K562 (cell line): Measurements from ENCODE around the gene PRMT7. TPM values are rescaled to one million over a fixed set of nuclear protein-coding genes. Genes with fewer than 3 reads are reported as not detected.

ENCODE experiments used
- ATAC-seq: fragments of 200-7000 bp; cut with Tn5 transposase; 3 replicates; pipeline ENCODE4 v1.9.1; 2020; ENCODE audit warnings: moderate library complexity
- BruUV-seq: library from RNA; stranded (reverse); fragments of 400-500 nt; replicated peaks from 2 replicates; lab custom pipeline; 2021; lab: Mats Ljungman, UMichigan
- CTCF ChIA-PET: fragments of 300-600 bp; formaldehyde crosslinking; extraction: SDS; loops from one replicate; lab custom pipeline; 2021; ENCODE audit warnings: low intra/inter-chr PET ratio; lab: Yijun Ruan, JAX
- POLR2A ChIA-PET: fragments of 300-600, 350-650 bp; sonication (Branson Sonifier 250); formaldehyde crosslinking; extraction: SDS; loops from one replicate; lab custom pipeline; 2021; ENCODE audit warnings: antibody characterized with exemption, inconsistent platforms; lab: Yijun Ruan, JAX
- DNase-seq, 4 experiments: peaks; one replicate each; pipeline versions ENCODE4 v3.0.0 to v3.0.0-alpha.2; 2011 to 2018; ENCODE audit warnings: low spot score in 3 of 4, mixed read lengths in 3 of 4; ENCODE audit errors: extremely low read depth in 1 of 4
- FAIRE-seq: peaks from 2 replicates; lab custom pipeline; 2011; peaks lifted over from hg19 to GRCh38; lab: Jason Lieb, UNC
- H2AFZ ChIP-seq: 2 replicates; pipeline ENCODE4 v1.6.0; 2011; ENCODE audit warnings: low read depth, low read length, control low read depth, inconsistent platforms
- H3K27ac ChIP-seq: fragments of 200-600 bp; 3 replicates; pipeline ENCODE4 v1.8.0; 2011; ENCODE audit warnings: low read depth, mild to moderate bottlenecking, control low read depth, inconsistent platforms, low read length, moderate library complexity, mixed read lengths; ENCODE audit errors: extremely low read depth
- H3K27me3 ChIP-seq, 2 experiments: fragments of 300-600 bp in 1 of 2; 2 replicates in 1 of 2; 3 replicates in 1 of 2; pipeline versions ENCODE4 v1.6.0 to v1.8.0; 2011; ENCODE audit warnings: inconsistent platforms in 2 of 2, low read length in 2 of 2, mild to moderate bottlenecking in 1 of 2, mixed read lengths in 1 of 2, moderate library complexity in 1 of 2; ENCODE audit not compliant: control insufficient read depth in 2 of 2, insufficient read depth in 2 of 2
- H3K36me3 ChIP-seq: fragments of 300-600 bp; 3 replicates; pipeline ENCODE4 v1.8.0; 2011; ENCODE audit warnings: mild to moderate bottlenecking, low read length, inconsistent platforms; ENCODE audit not compliant: control insufficient read depth, insufficient read depth
- H3K4me1 ChIP-seq, 2 experiments: fragments of 200-600 bp in 1 of 2; replicated peaks in 1 of 2; 2 replicates in 1 of 2; 3 replicates in 1 of 2; pipeline versions ENCODE4 v1.5.1 to v1.8.0; 2011; ENCODE audit warnings: inconsistent platforms in 2 of 2, low read length in 2 of 2, mild to moderate bottlenecking in 1 of 2, mixed read lengths in 1 of 2, moderate library complexity in 1 of 2; ENCODE audit not compliant: control insufficient read depth in 2 of 2, insufficient read depth in 2 of 2
- H3K4me2 ChIP-seq: 2 replicates; pipeline ENCODE4 v1.6.1; 2011; ENCODE audit warnings: low read length, control low read depth, inconsistent platforms, mixed read lengths; ENCODE audit not compliant: insufficient read depth
- H3K4me3 ChIP-seq: fragments of 200-600 bp; sonication (generic), shearing (Covaris generic); 2 replicates; pipeline ENCODE4 v1.5.1; 2016; ENCODE audit warnings: control low read depth, inconsistent platforms
- H3K79me2 ChIP-seq: fragments of 200-600 bp; 3 replicates; pipeline ENCODE4 v1.8.0; 2011; ENCODE audit warnings: low read length, inconsistent platforms; ENCODE audit not compliant: control insufficient read depth, insufficient read depth
- H3K9ac ChIP-seq, 2 experiments: 2 replicates each; pipeline versions ENCODE4 v1.6.0 to v1.6.1; 2011; ENCODE audit warnings: low read depth in 2 of 2, low read length in 2 of 2, control low read depth in 1 of 2, inconsistent platforms in 1 of 2, mild to moderate bottlenecking in 1 of 2, mixed read lengths in 1 of 2; ENCODE audit not compliant: insufficient read depth in 1 of 2
- H3K9me1 ChIP-seq: one replicate; pipeline ENCODE4 v1.6.0; 2011; ENCODE audit warnings: inconsistent platforms, mild to moderate bottlenecking, low read length, moderate library complexity; ENCODE audit not compliant: control insufficient read depth, insufficient read depth
- H3K9me3 ChIP-seq: replicated peaks from 2 replicates; pipeline ENCODE4 v1.5.1; 2011; ENCODE audit warnings: low read depth, low read length, inconsistent platforms; ENCODE audit not compliant: control insufficient read depth, insufficient read depth
- H4K20me1 ChIP-seq: replicated peaks from 2 replicates; pipeline ENCODE4 v1.6.1; 2011; ENCODE audit warnings: low read length, inconsistent platforms, mixed read lengths; ENCODE audit not compliant: control insufficient read depth, insufficient read depth
- CEBPB ChIP-seq: fragments of 450-650 bp; IDR thresholded peaks from 2 replicates; pipeline ENCODE4 v1.6.1; 2016; ENCODE audit warnings: missing genetic modification characterization, missing compliant biosample characterization
- ELF4 ChIP-seq: fragments of 450-650 bp; formaldehyde crosslinking; IDR thresholded peaks from 2 replicates; pipeline ENCODE4 v1.4.0; 2022; ENCODE audit warnings: missing genetic modification characterization
- FOXJ2 ChIP-seq: fragments of 200-800 bp; sonication (Bioruptor generic); IDR thresholded peaks from 2 replicates; pipeline ENCODE4 v1.6.1; 2016; ENCODE audit warnings: missing genetic modification characterization, missing compliant biosample characterization
- OTX1 ChIP-seq: fragments of 450-650 bp; formaldehyde crosslinking; IDR thresholded peaks from 2 replicates; pipeline ENCODE4 v1.4.0; 2022; ENCODE audit warnings: mild to moderate bottlenecking
- POLR2G ChIP-seq: fragments of 200-400 bp; formaldehyde crosslinking; IDR thresholded peaks from 2 replicates; pipeline ENCODE4 v1.6.1; 2017; ENCODE audit warnings: low read depth, mild to moderate bottlenecking, antibody characterized with exemption, low read length, moderate library complexity
- POLR3A ChIP-seq: IDR thresholded peaks from 2 replicates; pipeline ENCODE4 v1.6.1; 2011; ENCODE audit warnings: borderline replicate concordance, mild to moderate bottlenecking, moderate library complexity; ENCODE audit not compliant: insufficient read length, insufficient read depth; ENCODE audit errors: extremely low read depth
- SMC3 ChIP-seq: conservative IDR thresholded peaks from 2 replicates; pipeline ENCODE4 v1.6.1; 2011; ENCODE audit warnings: low read depth, low read length, improper control_type of control experiment; ENCODE audit not compliant: insufficient read depth
- ZNF644 ChIP-seq: fragments of 200-800 bp; sonication (Bioruptor generic); IDR thresholded peaks from 2 replicates; pipeline ENCODE4 v1.6.1; 2016; ENCODE audit warnings: low read depth, missing genetic modification characterization, missing compliant biosample characterization
- WGBS: fragments of 100-300 bp; shearing (Covaris generic); methylation state at CpG from one replicate; pipeline ENCODE4 v1.1.6; 2016; ENCODE audit warnings: low coverage, mixed read lengths; ENCODE audit not compliant: insufficient coverage; ENCODE audit errors: missing lambda C conversion rate; 5-methylcytosine and 5-hydroxymethylcytosine counted together
- in situ Hi-C: fragments of 300-500 bp; cut with MboI; formaldehyde crosslinking; loops from 4 replicates; pipeline ENCODE4 v1.15.0; 2018; ENCODE audit warnings: inconsistent platforms, mixed read lengths
- intact Hi-C: fragments of 100-400 bp; cut with micrococcal nuclease; formaldehyde crosslinking; loops from 2 replicates; pipeline ENCODE4 v1.14.2; 2022
- polyA plus RNA-seq, 8 experiments: library from polyadenylated mRNA; depleted of rRNA in 4 of 8; stranded (reverse) in 5 of 8; unstranded in 3 of 8; fragments of >200 nt; fragmentation: Nextera tagmentation in 2 of 8; fragmentation: Illumina TruSeq in 1 of 8; extraction: Ambion mirVana in 2 of 8; extraction: Trizol in 1 of 8; gene quantifications; 2 replicates each; pipeline versions ENCODE4 v1.2.1 to v1.2.3, GENCODE V29; 2011 to 2014; ENCODE audit warnings: inconsistent platforms in 1 of 8, missing spikeins in 1 of 8
- total RNA-seq, 7 experiments: library from RNA; depleted of rRNA in 6 of 7; stranded (reverse); fragments of >200 nt in 6 of 7; fragmentation: Illumina TruSeq in 2 of 7; extraction: Trizol in 2 of 7; gene quantifications; 2 replicates each; pipeline versions ENCODE4 v1.2.1 to v1.2.3, GENCODE V29; 2011 to 2021; ENCODE audit warnings: low replicate concordance in 1 of 7

The PRMT7 gene
- total and polyA plus RNA-seq, 9 of the 15 experiments (the other 6 are each of a cell fraction or from before 2014, with no cell fraction given): 6.4 to 88.8 (median 73.1) TPM

DNA sequence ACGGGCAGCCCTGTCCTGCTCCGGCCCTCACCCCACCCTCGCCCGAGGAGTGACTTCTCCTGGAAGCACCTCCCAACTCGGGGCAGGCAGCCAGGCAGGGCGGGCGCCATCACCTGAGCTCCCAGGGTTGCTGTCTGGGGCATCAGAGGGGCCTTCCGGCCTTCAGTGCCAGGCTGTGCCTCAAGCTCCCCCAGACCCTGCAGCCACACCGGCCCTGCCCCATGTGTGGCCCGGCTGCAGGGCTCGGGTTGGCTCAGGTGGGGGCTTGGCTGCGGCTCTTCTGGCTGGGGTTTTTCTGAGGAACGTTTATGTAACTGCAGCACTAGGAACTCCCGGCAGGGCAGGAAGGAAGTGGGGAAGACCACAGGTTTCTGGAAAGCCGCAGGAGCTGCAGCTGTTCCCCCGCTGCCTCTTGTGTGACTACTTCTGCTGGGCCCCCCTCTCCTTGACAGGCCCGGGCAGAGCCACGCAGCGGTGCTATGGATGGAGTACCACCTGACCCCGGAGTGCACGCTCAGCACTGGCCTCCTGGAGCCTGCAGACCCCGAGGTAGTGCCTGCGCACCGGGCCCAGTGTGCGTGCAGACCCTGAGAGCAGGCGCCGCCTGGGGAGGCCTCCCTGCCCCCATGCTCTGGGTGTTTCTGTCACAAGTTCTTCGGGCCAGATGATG lies 45.6 kb downstream of the PRMT7 start:
- ChIA-PET CTCF (no interaction called here), POLR2A (interaction anchor here (0.6 to 1.3 kb wide), 4 partner anchors 9 to 378 kb away, joined by 3 to 6 read pairs (median 4); no protein-coding TSS in a partner anchor)
- no peaks in the 10 kb centered on the region for H3K9me1 ChIP-seq
- no peak overlapping the region for H3K9ac ChIP-seq
- no peak overlapping the region for H3K4me3 ChIP-seq
- H3K36me3 ChIP-seq: peaks cover 67% of the 10 kb centered on the region; the same call in 2 of the 3 replicates
- H2AFZ ChIP-seq: no peak overlapping the region
- BruUV-seq: no TSS peak
- DNase-seq (no peak), FAIRE-seq (no peak), ATAC-seq (no peak)
- in situ Hi-C loops (no loop called here), intact Hi-C loops (no loop called here)
- H3K9me3 ChIP-seq: no peaks in the 10 kb centered on the region
- no peaks in the 10 kb centered on the region for H4K20me1 ChIP-seq
- WGBS: 90% methylated on average over 22 of the region's 28 CpGs
- H3K4me1 ChIP-seq: peaks cover 0 to 21% of the 10 kb centered on the region in 2 experiments; a peak in 1 of 5 replicates
- H3K79me2 ChIP-seq: no peaks in the 10 kb centered on the region
- TF ChIP-seq CEBPB: no peak
- TF ChIP-seq POLR2G: peak; percentile 17; the same call in 1 of the 2 replicates
- H3K27ac ChIP-seq: no peak overlapping the region
- no peaks in the 10 kb centered on the region for H3K27me3 ChIP-seq
- no peak overlapping the region for H3K4me2 ChIP-seq

DNA sequence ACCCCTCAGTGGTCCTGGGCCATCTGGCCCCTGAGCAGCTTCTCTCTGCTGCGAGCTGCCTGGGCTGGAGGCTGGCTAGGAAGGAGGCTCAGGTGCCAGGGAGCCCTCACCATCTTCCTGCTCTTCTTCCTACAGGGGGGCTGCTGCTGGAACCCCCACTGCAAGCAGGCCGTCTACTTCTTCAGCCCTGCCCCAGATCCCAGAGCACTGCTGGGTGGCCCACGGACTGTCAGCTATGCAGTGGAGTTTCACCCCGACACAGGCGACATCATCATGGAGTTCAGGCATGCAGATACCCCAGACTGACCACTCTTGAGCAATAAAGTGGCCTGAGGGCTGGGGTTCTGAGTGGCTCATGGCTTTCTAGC lies 46.1 kb downstream of the PRMT7 start:
- Histone ChIP-seq H3K4me2 (no peak overlapping the region), H4K20me1 (no peaks in the 10 kb centered on the region; the same call in 1 of the 2 replicates), H3K4me3 (no peak overlapping the region), H3K9me1 (no peaks in the 10 kb centered on the region), H3K36me3 (peaks cover 62% of the 10 kb centered on the region; the same call in 2 of the 3 replicates), H3K27me3 (no peaks in the 10 kb centered on the region), H3K27ac (no peak overlapping the region)
- POLR2A ChIA-PET: no interaction called here
- DNase-seq: no peak
- intact Hi-C loops: no loop called here
- 93% methylated on average over 5 of the region's 5 CpGs for WGBS
- TF ChIP-seq ZNF644 (tag) (no peak), POLR3A (no peak), SMC3 (no peak), ELF4 (no peak), OTX1 (no peak), FOXJ2 (tag) (no peak)
- TF ChIP-seq, all 486 proteins: peak for 0
- no peaks in the 10 kb centered on the region for H3K79me2 ChIP-seq
- no peak for FAIRE-seq
- no TSS peak for BruUV-seq
- no peak overlapping the region; a peak in 1 of 4 replicates for H3K9ac ChIP-seq
- CTCF ChIA-PET: no interaction called here
- in situ Hi-C loops: no loop called here
- H2AFZ ChIP-seq: no peak overlapping the region
- ATAC-seq: no peak
- peaks cover 0 to 24% of the 10 kb centered on the region in 2 experiments; a peak in 1 of 5 replicates for H3K4me1 ChIP-seq
- H3K9me3 ChIP-seq: no peaks in the 10 kb centered on the region
